ENCODE measurements around the gene IRAK2. TPM values are rescaled to one million over a fixed set of nuclear protein-coding genes. Genes with fewer than 3 reads are reported as not detected.

IRAK2 gene
- total and polyA plus RNA-seq, 2 of the 8 experiments (the other 6 are each of a cell fraction or from before 2014, with no cell fraction given) = 1.5 TPM

DNA sequence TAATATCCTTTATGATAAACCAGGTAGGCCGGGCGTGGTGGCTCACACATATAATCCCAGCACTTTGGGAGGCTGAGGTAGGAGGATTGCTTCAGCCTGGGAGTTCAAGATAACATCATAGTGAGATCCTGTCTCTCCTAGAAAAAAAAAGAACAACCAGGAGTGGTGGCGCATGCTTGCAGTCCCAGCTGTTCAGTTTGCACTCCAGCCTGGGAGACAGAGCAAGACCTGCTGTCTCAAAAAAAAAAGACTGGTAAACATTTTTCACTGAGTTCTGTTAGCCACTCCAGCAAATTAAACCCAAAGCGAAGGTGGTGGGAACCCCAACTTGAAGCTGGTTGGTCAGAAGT, 9.6 kb upstream of the IRAK2 start:
- Histone ChIP-seq H3K23ac (ENCODE audit: insufficient read length) (no peak overlapping the region), H2BK15ac (ENCODE audit: low read length) (no peak overlapping the region), H3K4me3 (ENCODE audit: extremely low read depth in 1 of 4, insufficient read depth in 2 of 4, low read depth in 3 of 4, low read length in 4 of 4) (no peak overlapping the region), H2BK5ac (ENCODE audit: low read depth, low read length) (no peak overlapping the region), H3K79me2 (ENCODE audit: control insufficient read depth in 1 of 2, insufficient read depth in 2 of 2, low read length in 2 of 2) (no peaks in the 10 kb centered on the region), H3K27me3 (replicated peaks in 1 of 4; ENCODE audit: control insufficient read depth in 3 of 4, extremely low read depth in 1 of 4, insufficient read depth in 3 of 4, low read length in 3 of 4) (no peaks in the 10 kb centered on the region; a peak in 1 of 7 replicates), H3K4me2 (ENCODE audit: insufficient read depth in 1 of 2, low read depth in 2 of 2, low read length in 2 of 2) (no peak overlapping the region), H3K56ac (replicated peaks; ENCODE audit: insufficient read length, low read depth, low read length) (no peak overlapping the region), H3K18ac (ENCODE audit: extremely low read depth, low read length) (no peak overlapping the region), H2AK5ac (ENCODE audit: low read depth, low read length) (no peak overlapping the region), H2BK120ac (replicated peaks; ENCODE audit: low read depth, low read length) (no peak overlapping the region), H3K4me1 (replicated peaks in 1 of 4; ENCODE audit: control insufficient read depth in 3 of 4, insufficient read depth in 4 of 4, low read length in 3 of 4) (no peaks in the 10 kb centered on the region), H3K14ac (ENCODE audit: insufficient read length) (no peak overlapping the region), H3K79me1 (ENCODE audit: low read depth, low read length) (no peaks in the 10 kb centered on the region), H3K4ac (replicated peaks; ENCODE audit: insufficient read length, low read depth, low read length) (no peak overlapping the region), H4K8ac (ENCODE audit: extremely low read depth, insufficient read depth, low read length) (no peak overlapping the region), H3K9me3 (ENCODE audit: insufficient read depth in 2 of 2, low read depth in 1 of 2, low read length in 1 of 2) (no peaks in the 10 kb centered on the region), H2BK20ac (ENCODE audit: low read length) (no peak overlapping the region), H4K91ac (replicated peaks; ENCODE audit: insufficient read length, low read length) (no peak overlapping the region), H2BK12ac (ENCODE audit: low read depth, low read length) (no peak overlapping the region), H3K9ac (replicated peaks in 1 of 4; ENCODE audit: extremely low read depth in 1 of 4, low read depth in 3 of 4, low read length in 3 of 4) (no peak overlapping the region), H4K20me1 (replicated peaks in 1 of 2; ENCODE audit: control insufficient read depth in 1 of 2, insufficient read depth in 2 of 2, low read length in 2 of 2) (peaks cover 0 to 2% of the 10 kb centered on the region in 2 experiments), H3K36me3 (ENCODE audit: control insufficient read depth in 2 of 4, insufficient read depth in 4 of 4, low read length in 3 of 4) (peaks cover 4 to 22% (median 15%) of the 10 kb centered on the region in 4 experiments), H4K5ac (ENCODE audit: insufficient read length, low read depth, low read length) (no peak overlapping the region), H3K23me2 (ENCODE audit: low read depth, low read length) (no peaks in the 10 kb centered on the region), H3K27ac (ENCODE audit: low read depth, low read length) (no peak overlapping the region), H2AFZ (ENCODE audit: low read length) (no peak overlapping the region)
- ChIA-PET CTCF (ENCODE audit: partially characterized antibody) (interaction anchor here (0.6 to 1.3 kb wide), 6 partner anchors 42 to 477 kb away, joined by 3 to 5 read pairs (median 4); no protein-coding TSS in a partner anchor), POLR2A (ENCODE audit: partially characterized antibody) (interaction anchor here (0.6 to 0.9 kb wide), 6 partner anchors 18 to 392 kb away, joined by 3 to 4 read pairs (median 4); no protein-coding TSS in a partner anchor)
- DNase-seq (ENCODE audit: low read depth in 1 of 2, low spot score in 2 of 2) (no peak), FAIRE-seq (no peak)
- TF ChIP-seq RFX5 (IDR thresholded peaks at IDR 0.05; ENCODE audit: borderline replicate concordance, low read depth, low read length) (no peak), POLR2A (IDR thresholded peaks at IDR 0.05; ENCODE audit: control extremely low read depth in 1 of 2, low read depth in 2 of 2, low read length in 2 of 2) (0 out of 3 replicates have a peak, but pooled peaks of 1 of the 2 experiments have one; percentile 25)
- WGBS, 2 experiments (ENCODE audit: extremely low coverage in 1 of 2, insufficient coverage in 1 of 2, insufficient read length in 1 of 2, insufficient replicate concordance in 2 of 2, low coverage in 1 of 2, low lambda C conversion rate in 2 of 2, missing lambda C conversion rate in 1 of 2) = 93% methylated on average over 4 of the region's 4 CpGs; no CpG with 5 or more reads in 1 of the 2 experiments

All from H1 (cell line).